GM18508 (cell line): ENCODE measurements around the gene COL16A1.

Experiments
- ATAC-seq: cut with Tn5 transposase; IDR thresholded peaks from one replicate; pipeline ENCODE4 v1.9.1; 2021; ENCODE audit warnings: moderate number of reproducible peaks; ENCODE audit not compliant: insufficient read depth, unreplicated experiment

Gene COL16A1

DNA sequence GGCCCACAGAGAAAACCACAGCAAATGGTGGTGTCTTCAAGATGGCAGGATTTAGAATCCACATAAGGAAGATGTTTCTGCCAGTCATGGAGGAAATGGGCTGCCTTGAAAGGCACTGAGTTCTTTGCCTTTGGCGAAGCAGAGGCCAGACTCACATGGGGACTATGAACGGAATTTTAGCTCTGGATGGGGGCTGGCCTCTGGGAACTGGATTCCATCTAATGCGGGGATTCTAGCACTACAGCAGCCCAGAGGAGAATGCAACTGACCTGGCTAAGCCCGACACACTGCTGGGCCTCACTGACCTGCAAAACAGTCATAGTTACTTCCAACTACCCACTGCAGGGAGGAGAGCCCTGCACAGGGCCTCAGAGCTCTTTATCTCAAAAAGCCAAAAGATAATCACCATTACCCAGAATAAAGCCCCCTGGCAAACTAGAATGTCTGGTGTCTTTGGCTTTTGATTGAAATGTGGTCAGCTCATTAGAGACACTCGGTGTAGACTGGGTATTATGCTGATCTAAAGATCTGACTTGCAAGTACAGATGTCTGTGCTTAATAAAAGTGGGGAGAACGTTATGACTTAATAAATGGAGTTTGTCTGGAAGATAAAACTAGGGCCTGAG is 74.8 kb downstream of the COL16A1 start:
- ATAC-seq: no peak

DNA sequence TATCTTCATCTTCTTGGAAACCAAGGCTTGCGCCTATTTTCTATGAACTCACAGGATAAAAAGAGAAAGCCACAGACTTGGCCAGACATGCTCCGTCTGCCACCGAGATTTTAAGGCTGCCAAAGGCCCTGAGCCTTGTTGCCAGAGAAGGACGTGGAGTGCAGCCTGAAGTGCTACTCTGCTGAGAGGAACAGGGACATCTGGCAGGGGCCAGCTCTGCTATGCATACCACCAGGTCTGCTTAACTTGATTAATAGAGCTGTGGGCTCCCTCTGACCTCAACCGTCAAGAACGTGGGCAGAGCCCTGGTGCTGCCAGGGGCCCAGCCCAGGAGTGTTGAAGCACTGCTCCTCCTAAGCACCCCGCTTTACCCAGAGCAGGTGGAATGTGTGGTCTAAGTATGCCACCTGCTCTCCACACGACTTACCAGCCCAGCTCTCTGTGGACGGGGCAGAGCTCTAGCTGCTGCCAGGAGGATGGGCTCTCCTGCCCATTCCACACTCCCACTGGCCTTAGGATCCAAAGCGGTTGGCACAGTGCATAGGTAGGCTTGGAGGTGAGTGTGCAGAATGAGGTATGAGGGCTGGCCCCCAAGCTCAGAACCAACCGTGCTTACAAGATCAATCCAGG is 75.8 kb downstream of the COL16A1 start:
- ATAC-seq: no peak

DNA sequence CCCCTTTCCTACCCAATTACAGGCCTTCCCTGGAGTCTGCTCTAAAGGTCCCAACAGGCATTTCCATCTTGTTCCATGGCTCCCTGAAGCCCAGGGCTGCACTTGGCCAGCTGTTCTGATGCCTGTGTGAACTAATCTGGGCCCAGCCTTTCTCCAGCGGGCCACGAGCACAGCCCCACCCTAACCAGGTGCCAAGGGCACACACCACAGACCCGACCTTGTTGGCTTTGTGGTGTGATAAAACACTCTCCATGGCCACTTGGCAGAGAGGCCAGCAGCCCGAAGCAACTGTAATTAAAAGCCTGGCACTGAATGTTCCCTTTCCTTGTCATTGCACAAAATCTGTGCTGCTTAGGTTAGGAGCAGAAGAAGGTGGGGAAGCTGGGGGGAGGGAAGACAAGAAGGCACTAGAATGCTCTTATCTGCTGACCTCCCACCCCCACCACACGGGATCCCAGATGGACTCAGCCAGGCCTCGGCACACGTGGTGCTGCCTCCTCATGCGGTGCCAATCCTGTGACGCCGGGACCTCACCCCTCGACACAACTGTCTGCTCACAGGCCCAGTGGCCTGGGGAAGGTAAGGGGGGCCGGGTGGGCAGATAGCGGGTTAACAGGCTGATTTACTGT is 76.4 kb downstream of the COL16A1 start:
- no peak for ATAC-seq

DNA sequence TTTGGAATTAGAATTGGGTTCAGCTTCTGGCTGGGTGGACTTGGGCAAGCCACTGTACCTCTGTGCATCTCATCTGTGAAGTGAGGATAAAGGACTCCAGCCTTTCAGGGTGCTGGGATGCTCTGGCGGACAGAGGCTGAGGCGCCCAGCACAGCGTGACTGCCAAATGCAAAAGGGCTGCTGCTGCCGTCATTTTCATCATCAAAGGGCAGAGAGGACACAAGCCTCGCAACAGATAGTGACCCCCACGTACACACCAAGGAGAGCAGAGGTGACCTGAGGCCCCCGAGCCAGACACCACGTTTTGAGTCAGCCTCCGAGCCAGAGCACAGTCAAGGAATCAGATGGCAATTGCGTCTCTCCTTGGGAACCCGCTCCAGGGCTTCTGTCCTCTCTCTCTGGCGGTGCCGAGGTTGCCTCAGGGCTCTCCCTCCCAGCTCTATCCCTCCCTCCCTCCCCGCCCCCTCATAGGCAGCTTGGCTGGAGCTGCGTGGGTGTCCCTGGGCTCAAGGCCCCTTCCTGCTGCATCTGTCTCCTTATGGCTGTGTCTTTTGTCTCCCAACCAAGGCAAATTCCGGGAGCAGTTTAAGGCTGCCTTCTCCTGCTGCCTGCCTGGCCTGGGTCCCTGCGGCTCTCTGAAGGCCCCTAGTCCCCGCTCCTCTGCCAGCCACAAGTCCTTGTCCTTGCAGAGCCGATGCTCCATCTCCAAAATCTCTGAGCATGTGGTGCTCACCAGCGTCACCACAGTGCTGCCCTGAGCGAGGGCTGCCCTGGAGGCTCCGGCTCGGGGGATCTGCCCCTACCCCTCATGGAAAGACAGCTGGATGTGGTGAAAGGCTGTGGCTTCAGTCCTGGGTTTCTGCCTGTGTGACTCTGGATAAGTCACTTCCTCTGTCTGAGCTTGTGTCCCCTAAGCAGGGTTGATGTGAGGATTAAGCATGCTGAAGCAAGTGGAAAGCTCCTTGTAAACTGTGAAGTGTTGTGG is 77.3 kb downstream of the COL16A1 start:
- ATAC-seq: no peak

DNA sequence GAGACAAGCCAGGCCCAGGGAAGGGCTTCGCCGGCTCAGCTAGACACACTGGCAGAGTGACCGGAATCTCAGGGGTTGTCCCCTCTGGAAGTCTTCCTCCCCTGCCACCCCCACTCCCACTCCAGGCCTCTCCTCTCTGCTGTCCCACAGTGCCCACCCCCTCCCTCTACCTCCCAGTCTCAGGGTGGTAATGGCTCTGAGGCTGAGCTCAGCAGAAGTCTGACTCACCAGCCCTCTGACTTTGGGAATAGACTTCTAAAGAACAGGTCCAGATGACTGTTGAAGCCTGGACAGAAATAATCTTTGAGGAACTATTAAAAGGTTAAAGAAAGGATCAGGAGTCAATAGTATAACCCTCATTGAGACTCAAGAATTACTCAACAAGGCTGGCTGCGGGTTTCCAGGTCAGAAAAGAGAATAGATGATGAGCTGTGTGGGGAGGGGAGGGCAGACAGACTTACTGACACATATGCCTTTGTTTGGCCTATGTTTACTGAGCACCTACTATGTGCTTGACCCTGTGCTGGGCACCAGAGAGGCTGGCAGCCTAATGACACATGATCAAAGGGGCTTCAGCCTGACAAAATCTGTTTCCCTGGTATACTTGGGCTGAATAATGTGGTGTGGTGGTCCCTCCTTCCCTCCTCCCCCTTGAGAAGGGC is 78.1 kb downstream of the COL16A1 start:
- ATAC-seq: no peak

DNA sequence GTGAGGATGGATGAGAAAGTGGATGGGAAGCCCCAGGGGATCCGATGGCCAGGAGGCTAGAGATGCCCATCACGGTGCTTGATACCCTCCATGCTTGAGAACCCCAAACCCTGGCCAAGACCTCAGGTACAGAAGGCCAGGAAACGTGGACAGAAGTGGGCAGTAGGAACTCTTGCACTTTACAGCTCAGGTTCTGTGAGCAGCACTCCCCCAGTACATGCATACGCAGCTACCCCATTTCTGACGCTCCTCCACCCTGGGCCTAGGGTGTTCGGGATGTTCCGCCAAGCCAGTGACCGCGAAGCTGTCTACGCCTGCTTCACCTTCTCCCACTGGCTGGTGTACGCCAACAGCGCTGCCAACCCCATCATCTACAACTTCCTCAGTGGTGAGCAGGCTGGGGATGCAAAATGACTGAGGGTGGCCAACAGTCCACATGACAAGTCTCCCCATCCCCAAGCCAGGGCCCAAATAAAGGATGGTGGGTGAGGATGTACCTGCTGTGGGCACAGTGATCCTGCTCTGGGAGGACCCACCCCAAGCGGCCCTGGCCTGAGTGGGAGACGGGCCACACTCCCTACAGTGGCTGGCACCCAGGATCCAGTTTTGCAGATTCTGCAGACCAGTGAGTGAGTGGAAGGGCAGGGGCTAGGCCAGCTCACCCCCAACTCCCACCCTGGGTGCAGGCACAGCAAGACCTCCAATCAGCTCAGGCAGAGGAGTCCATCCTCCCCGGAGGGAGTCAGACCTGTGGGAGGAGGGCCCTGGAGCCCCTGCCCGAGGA is 78.9 kb downstream of the COL16A1 start:
- no peak for ATAC-seq

DNA sequence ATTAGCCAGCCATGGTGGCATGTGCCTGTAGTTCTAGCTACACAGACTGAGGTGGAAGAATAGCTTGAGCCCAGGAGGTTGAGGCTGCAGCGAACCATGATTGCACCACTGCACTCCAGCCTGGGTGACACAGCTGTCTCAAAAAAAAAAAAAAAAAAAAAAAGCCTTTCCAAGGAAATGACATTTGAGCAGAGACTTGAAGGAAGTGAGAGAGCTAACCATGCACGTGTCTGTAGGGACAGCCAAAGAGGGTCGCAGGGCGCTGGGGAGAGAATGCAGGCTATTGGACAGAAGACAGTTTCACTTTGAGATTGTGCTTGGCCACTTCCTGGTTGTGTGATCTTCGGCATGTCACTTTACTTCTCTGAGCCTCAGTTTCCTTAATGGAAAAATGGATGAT is 79.5 kb downstream of the COL16A1 start:
- no peak for ATAC-seq

DNA sequence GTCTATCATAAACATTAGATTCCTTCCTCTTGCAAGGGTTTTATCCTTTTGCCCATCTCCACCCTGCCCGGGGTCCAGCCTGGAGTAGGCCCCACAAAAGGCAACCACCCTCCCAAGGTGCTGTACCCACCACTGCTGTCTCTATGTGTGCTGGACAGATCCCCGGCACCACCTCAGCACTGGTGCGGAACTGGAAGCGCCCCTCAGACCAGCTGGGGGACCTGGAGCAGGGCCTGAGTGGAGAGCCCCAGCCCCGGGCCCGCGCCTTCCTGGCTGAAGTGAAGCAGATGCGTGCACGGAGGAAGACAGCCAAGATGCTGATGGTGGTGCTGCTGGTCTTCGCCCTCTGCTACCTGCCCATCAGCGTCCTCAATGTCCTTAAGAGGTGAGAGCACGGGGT is 80.5 kb downstream of the COL16A1 start:
- no peak for ATAC-seq

DNA sequence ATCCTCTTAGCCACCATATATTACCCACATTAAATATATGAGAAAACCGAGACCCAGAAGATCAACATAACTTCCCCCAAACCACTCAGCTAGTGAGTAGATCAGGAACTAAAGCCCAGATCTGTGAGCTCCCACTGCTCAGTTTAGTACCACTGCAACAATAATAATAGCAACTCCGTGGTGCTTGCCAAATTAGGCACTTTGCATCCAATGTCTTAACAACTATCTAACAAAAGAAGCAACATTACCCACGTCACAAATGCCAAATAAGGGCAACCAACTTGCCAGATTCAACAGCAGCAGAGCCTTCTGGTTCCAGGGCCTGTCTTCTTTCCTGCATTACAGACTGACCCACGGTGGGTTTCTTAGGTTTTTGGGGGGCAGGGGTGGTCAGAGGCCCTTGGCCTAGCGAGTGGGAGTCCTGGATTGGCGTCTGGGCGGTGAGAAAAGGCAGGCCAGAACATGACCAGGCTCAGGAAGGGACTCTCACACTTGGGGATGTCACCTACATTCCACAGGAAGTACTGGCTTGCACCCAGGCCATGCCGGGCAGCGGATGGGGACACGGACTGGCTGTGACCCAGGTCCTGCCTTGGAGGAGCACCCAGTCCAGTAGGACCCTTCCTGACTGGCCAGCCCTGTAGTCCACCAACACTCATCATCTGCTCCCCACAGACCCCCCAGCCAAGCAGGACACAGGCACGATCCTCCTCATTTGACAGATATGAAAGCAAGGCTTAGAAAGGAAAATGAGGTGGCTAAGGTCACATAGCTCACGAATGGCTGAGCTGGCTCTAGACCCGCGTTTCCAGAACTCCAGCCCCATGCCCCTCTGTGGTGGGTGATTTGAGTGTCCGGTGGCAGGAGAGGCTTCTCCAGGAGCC is 81.7 kb downstream of the COL16A1 start:
- ATAC-seq: no peak

DNA sequence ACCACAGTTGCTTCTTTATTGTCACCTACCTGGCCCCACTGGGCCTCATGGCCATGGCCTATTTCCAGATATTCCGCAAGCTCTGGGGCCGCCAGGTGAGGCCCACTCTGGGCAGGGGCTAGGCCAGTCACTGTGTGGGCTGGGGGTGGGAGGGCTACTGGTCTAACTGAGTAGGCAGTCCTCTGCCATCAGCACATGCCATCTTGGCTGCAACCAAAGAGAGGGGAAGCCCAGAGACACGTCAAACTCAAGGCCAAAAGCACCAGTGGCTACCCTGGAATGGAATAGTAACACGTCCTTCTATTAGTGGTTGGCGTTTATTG is 82.4 kb downstream of the COL16A1 start:
- no peak for ATAC-seq

DNA sequence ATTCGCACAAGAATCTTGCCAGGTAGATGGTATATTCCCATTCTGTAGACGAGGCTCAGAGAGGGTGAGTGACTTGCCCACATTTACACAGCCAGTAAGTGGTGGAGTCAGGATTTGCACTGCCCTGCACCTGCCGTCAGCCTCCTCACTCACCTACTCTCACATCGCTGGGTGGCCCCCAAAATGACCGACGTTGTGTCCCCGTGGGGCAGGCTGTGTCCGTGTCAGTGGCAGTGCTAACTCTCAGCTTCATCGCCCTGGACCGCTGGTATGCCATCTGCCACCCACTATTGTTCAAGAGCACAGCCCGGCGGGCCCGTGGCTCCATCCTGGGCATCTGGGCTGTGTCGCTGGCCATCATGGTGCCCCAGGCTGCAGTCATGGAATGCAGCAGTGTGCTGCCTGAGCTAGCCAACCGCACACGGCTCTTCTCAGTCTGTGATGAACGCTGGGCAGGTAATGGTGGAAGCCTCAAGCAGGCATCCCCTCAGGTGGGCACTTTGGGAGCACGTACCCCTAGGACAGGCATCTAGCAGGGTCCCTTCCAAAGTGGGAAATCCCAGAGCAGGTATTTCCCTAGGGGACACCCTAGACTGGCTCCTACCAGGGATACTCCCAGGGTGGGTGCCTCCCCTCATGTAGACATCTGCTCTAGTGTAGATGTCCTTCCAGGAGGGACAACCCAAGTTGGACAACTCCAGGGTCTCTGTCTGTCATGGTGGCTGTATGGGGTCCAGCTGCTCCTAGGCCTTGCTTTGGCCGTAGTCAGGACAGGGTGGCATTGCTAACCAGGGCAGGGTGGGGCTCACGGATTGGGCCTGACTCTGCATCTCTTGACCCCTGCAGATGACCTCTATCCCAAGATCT is 83.0 kb downstream of the COL16A1 start:
- ATAC-seq: no peak

DNA sequence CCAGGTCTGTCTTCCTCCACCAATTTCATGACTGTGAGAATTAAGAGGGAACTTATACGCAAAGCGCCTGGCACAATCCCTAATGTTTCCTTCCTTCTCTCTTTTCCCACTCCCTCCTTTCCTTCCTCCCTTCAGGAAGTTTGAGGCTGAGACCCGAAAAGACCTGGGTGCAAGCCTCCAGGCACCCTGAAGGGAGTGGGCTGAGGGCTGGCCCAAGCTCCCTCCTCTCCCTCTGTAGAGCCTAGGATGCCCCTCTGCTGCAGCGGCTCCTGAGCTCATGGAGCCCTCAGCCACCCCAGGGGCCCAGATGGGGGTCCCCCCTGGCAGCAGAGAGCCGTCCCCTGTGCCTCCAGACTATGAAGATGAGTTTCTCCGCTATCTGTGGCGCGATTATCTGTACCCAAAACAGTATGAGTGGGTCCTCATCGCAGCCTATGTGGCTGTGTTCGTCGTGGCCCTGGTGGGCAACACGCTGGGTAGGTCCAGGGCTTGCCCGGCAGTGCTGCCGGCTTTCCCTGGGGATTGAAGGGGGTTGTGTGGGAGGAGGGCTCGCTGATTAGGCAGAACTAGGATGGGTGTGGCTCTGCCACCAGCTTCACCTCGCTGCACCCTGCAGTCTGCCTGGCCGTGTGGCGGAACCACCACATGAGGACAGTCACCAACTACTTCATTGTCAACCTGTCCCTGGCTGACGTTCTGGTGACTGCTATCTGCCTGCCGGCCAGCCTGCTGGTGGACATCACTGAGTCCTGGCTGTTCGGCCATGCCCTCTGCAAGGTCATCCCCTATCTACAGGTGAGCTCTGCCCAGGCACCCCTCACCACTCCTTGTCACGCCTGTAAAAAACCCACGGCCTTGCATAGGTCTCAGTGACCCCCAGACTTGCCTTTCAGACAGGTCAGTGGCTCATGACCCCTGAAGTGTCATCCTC is 84.6 kb downstream of the COL16A1 start:
- ATAC-seq: no peak

DNA sequence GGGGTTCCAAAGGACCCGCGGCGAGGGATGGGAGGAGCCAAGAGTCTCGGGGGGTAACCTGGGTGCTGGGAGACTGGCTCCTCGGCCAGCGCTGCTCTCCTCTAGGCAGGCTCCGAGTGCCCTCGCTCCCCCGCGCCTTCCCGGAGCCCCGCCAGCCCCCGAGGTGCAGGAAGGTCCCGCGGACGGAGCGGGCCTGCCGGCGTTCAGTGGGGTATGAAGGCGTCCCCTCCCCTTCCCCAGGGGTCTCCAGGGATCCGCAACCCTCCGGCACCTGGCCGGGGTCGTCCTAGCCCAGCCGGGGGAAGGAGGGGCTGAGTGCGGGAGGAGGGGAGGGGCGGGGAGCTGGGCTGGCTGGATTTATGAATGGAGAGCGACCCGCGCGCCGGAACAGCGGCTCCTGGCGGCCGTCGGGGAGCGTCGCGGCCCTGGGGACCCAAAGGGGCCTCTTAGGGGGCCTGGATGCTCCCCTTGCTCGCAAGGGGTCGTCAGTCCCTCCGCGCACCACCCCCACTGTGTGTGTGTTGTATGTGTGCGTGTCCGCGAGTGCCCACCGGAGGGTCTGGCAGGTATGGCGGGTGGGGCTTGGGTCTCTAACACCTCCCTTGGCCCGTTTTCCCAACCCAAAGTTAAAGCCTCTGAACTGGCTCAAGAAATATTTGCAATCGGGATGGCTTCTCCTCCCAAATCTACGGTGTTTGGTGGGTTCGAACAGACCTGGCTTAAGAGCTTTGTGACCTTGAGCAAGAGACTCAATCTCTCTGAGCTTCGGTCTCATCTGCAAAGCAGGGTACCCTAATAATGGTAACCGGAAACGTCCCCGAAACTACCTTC is 85.7 kb downstream of the COL16A1 start:
- no peak for ATAC-seq

DNA sequence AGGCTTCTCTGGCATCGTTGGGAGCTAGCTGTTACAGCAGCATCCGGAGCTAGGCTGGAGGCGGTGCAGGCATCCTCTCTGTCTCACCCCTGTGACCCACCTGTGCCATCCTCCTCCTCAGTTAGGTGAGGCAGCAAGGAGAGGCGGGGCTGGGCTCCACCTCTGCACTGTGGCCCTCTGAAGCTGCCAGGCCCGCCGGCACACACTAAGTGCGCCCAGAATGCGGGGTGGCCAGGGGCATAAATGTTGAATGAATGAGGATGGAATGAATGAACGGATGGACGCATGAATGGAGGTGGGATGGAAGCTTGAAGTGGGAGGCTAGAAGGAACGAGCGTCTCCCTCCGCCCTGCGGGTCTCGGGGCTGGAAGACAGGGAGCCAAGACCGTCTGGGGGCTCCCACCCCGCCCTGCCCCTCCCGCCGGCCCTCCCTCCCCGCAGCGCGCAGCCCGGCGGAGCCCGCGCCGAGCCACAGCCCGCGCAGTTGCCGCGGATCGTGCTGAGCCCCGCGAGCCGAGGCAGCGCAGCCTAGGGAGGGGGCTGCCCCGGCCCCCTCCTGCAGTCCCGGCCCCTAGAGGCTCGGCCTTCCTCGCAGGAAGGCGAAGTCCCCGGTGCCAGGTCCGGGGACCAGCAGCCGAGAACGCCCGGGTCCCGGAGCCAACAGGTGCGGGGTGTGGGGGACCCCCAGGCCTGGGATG is 86.5 kb downstream of the COL16A1 start, which contains the start of gene HCRTR1:
Gene HCRTR1, plus strand, starts transcription at position 472 of the 698 bp plus-strand sequence. CDS start 1,504 bp downstream, outside the sequence.
- no peak for ATAC-seq

DNA sequence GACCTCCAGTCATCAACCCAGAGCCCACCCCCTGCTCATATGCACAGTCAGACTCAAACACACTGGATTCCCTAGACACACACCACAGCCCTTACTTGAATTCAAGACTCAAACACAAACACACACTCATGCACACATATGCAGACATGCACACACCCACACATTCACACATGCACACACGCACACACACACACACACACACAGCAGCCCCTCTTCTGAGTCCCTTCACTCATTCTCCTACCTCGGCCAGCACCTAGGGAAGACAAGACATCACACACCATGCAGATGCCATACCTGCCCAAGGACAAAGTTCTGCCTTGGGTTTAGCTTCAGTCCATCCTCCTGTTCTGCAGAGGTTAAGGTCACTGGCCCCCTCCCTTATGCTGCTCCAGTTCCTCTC is 87.9 kb downstream of the COL16A1 start:
- ATAC-seq: no peak
